ENCODE data around the gene KRTAP16-1.
"Not testable (repeated sequence)": the region's sequence is repeated elsewhere in the genome, so short reads cannot be mapped to it uniquely, and the experiment has no call there.

The KRTAP16-1 gene, protein sequence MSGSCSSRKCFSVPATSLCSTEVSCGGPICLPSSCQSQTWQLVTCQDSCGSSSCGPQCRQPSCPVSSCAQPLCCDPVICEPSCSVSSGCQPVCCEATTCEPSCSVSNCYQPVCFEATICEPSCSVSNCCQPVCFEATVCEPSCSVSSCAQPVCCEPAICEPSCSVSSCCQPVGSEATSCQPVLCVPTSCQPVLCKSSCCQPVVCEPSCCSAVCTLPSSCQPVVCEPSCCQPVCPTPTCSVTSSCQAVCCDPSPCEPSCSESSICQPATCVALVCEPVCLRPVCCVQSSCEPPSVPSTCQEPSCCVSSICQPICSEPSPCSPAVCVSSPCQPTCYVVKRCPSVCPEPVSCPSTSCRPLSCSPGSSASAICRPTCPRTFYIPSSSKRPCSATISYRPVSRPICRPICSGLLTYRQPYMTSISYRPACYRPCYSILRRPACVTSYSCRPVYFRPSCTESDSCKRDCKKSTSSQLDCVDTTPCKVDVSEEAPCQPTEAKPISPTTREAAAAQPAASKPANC

DNA sequence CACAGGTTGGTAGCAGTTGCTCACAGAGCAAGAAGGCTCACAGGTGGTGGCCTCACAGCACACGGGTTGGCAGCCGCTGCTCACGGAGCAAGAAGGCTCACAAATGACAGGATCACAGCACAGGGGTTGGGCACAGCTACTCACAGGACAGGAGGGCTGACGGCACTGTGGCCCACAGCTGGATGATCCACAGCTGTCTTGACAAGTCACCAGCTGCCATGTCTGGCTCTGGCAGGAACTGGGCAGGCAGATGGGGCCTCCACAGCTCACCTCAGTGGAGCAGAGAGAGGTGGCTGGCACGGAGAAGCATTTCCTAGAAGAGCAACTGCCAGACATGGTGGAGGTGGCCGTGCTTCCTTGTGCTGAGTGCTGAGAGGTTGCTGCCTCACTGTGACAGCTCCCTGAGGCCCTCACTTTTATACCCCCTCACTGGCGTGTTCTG is at the start of gene KRTAP16-1:
Gene KRTAP16-1, minus strand, starts transcription at position 392 of the 442 bp plus-strand sequence. Its CDS starts 56 bp downstream, at position 336.
- peak; percentile 35 for DNase-seq

DNA sequence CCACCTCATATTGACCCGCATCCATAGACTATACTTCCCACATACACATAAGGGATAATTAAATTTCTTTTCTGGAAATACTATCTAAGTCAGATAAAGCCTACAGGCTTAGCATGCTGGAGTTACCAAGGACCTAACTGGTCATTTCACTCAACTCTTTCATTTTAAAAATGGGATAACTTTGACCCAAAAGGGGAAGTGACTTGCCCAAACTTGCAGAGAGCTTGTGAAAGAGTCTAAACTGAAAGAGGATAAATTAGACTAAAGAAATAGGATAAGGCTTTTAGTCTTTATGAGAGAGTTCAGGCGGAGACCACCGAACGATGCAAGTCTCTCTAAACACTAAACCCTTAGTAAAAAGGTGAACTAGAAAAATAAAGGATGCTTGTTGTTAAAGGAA is 45.4 kb upstream of the KRTAP16-1 start:
- DNase-seq = no peak

DNA sequence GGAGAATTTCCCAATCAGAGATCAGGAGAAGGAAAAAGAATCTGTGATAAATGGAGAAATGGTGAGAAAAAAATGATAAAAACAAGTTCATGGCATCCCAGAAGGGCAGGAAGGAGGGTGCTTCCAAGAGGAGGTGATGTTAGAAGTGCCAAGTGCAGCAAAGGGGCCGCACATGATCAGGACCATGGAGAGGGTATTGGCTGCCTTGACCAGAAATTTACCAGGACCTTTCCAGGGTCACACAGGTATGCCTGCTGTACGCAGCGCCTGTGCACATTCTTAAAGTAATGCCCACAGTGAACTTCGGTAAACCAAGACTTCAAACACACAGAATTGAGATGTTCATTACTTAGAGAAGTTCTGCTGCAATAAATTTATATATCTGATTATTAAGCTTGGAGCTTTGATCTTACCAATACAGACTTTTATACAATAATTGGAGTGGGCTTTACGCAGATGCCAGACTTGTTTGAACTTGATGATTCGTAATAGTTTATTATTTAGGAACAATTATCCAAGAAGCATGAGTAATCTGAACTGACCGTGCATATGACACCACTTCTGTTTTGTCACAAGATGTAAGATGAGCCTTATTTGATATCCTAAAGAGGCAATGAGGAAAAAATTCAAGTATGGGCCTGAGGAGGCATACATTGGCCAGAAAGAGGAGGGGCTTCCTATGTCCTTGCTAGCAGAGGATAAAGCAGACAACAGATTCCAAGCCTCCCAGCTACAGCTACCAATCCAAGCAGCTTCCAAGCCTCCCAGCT is 43.7 kb upstream of the KRTAP16-1 start:
- no peak for DNase-seq

DNA sequence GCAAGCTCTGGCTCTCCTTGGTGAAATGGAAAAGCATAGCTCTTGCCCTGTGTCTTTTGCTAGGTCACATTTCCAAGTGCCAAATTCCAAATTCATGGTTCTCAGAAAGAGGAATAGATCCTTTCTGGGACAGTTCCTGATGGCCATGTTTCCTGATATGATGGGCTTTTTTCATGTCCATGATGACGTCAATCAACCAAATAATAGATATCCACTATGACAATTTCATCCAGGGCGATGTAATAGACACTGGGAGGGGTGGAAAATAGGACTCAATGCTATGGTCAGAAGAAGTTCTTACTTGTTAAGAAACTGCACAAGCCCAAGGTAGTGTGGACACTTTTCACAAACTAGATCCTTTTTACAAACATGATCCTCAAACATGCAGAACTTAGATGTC is 42.1 kb upstream of the KRTAP16-1 start:
- DNase-seq = no peak

DNA sequence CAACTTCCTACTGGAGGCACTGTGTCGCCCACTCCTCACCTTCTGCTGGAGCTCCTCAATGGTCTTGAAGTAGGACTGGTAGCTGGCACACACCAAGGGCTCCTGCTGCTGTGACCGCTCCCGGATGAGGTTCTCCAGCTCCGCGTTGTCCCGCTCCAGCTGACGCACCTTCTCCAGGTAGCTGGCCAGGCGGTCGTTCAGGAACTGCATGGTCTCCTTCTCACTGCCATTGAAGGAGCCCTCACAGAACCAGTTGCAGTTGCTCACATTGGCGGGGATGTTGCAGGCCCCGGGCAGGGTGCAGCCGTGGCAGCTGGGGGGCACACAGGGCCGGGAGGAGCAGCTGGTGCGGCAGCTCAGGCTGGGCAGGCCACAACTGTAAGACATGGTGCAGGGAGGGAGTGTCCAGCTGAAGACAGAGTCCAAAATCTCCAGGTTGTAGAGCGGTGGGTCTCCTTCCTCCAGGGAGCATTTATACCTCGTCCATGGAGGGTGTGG is 41.3 kb upstream of the KRTAP16-1 start, which contains the start of gene KRT33A:
Gene KRT33A, minus strand, starts transcription at position 448 of the 498 bp plus-strand sequence. Its CDS starts 61 bp downstream, at position 387.
- not testable (repeated sequence) for DNase-seq

DNA sequence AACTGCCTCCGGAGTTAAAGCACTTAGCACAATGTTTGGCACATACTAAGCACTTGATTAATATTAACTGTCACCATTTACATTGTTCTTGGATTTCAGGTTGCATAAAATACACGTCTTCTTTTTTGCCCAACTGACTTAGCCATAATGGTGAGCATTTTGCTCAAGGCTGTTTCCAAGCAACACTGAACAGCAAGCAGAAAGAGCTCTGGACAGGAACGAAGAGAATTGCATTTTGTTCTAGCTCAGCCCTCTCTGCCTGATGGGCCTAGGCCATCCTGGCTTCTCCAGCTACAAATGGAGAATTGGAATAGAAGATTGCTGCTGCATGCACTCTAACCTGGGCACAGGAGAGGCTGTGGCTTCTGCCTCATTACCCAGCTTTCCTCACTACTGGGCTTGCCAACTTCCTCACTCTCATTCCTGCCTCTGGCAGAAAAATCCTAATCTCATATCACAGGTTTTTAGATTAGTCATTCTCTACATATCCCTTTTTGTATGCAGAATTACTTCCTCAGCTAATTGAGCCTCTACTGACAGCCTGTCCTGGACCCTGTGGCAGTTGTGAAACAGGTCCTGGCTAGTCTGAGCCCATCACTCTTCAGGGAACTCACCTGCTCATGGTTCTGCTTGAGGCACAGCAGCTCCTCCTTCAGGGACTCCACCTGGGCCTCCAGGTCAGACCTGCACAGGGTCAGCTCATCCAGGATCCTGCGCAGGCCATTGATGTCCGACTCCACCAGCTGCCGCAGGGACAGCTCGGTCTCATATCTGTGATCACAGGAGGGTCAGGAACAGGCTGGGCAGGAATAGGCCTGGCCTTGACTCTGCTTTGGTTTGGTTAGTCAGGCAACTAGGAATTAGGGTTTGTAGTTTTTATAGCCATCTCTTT is 39.0 kb upstream of the KRTAP16-1 start:
- DNase-seq = no peak

DNA sequence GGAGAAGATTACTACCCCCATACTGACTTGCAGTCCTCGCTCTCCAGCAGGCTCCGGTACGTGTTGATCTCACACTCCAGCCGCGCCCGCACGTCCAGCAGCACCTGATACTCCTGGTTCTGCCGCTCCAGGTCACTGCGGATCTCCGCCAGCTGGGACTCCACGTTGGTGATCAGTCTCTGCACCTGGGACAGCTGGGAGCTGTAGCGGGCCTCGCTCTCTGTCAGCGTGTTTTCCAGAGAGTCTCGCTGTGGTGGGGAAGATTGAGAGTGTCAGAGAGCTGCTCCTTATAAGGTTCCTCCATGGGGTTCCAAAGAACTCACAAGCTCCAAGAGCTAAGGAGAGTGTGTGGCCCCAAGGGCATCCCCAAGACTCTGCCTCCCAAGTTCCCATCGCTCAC is 37.3 kb upstream of the KRTAP16-1 start:
- DNase-seq = not testable (repeated sequence)

DNA sequence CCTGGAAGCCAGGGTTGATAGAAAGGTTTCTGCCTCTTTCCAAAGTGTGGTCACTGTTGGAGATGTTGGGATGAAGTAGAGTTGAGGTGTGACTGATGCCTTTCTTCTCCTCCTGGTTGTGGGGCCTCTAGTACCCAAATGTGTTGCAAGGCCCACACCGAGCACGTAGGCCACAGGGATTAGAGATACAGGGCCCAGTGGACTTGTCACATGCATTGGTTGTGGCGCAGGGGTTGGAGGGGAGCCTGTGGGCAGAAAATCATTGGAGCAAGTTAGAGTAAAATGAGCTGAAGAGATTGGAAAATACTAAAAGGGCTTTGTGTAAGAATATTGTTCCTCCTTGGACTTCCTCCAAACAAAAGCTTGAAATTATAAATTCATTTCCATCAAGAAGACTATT is 36.9 kb upstream of the KRTAP16-1 start:
- no peak for DNase-seq

DNA sequence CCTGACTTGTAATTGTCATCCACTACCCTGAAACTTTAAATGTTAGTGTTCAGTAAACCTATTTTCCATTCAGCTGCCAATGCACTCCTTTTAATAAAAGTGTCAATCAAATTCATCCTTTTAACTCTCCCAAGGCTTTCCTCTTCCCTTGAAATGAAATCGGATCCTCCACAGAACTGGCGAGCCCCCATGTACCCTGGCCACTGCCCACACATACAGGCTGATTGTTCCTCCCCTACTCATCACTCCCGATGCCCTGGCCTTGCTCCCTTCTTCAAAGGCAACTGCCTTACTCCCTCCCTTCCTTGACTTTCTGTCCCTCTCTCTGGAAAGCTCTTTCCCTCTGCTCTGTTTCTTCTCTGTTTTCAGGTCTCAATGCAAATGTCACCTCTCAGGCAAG is 33.9 kb upstream of the KRTAP16-1 start:
- DNase-seq = no peak

DNA sequence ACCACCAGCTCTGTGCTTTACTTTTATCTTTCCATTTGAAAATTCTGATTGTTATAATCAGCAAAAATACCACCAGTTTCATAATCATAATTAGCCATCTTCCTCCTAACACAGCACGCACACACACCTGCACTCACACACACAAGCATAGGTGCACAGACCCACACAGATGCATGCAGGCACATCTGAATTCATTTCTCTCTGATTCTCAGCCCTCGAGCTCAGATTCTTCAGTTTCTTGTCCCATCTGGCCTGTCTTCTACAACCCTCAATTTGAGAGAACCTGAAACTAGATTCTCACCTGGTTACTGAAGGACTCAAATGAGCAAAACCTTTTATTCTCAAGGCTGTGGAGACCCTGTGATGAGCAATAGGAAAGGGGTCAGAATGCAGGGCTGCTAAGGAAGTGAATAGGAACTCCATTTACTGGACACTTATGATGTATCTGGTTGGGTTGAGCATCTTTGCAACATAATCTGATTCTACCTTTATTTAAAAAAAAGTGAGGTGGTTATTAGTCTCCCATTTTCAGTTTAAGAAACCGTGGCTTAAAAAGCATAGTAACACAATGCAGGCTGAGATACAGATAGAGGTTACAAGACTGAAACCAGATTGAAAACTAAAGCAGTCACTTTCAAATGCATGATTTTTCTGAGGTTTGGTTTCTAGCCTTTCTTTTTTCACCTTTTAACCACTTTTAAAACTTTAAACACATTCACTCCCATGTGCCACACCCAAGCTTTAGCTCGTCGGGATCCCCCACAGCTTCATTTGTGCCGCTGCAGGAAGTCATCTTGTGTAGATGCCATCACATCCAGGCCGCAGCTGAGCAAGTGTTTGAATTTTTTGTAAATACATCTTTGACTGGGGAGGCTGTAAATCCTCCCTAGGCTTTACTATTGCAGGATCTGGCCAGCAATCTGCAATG is 32.1 kb upstream of the KRTAP16-1 start:
- DNase-seq = peak; percentile 51

DNA sequence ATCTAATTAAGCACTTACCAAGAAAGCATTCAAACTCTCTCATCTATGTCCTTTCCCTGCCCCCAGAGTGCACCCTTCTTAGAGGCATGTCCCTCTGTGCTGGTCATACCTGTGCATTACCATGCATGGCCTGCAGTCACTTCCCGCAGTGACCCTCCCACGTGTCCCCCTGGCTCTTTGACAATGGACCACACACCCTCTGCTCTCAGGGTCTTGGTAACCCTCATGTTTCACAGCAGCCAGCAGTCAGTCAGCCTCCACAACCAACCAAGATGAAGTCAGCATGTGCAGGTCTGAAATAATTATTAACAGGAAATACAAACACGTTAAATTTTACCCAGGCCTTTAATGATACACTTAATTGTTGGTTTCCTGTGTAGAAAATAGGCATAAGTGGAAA is 31.4 kb upstream of the KRTAP16-1 start:
- no peak for DNase-seq

DNA sequence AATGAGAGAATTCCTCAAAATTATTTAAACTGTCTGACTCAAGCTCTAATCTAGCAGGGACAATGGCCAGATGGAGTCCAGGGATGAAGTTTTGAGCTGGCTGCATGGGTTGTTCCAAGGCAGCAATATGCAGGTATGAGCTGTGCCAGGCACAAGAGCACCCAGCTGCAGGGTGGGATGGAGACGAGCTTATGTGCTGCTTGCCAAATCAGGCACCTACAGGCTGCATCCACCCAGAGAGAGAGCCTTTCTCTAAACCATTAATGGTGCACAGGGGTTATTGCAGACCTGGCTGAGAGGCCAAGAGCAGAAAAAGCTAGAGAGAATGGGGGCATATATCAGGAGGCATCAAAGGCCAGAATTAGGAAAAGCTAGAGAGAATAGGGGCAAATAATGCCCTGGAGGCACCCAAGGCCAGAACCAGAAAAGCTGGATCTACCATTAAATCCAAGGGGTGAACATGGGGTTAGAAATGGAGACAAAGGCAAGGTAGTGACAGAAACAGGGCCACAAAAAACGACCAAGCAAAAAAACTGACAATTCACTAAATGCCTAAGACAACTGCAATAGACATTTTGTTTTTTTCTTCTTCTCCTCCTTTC is 30.6 kb upstream of the KRTAP16-1 start:
- DNase-seq = no peak

DNA sequence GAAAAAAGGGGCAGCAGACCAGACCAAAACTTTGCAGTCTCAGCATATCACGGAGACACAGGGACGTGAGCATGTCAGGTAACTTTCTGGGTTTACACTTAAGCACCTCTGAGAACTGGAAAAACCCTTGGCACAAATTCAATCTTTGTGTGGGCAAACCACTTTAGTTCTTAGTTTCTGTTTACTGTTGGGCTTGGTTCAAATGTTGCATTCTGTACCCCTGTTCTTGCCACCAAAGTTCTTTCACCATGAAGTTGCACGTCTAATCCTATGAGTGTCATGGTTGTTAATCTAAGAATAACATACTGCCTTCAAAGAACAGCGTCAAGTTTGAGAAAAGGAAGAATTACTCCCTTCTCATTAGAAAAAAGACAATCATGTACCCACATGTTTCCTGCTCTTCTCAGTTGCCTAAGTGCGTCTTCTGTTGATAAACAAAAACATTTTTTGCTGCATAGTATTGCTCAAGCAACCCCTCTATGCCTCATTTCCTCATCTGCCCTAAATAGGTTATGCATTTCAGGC is 29.9 kb upstream of the KRTAP16-1 start:
- DNase-seq = peak; percentile 54

DNA sequence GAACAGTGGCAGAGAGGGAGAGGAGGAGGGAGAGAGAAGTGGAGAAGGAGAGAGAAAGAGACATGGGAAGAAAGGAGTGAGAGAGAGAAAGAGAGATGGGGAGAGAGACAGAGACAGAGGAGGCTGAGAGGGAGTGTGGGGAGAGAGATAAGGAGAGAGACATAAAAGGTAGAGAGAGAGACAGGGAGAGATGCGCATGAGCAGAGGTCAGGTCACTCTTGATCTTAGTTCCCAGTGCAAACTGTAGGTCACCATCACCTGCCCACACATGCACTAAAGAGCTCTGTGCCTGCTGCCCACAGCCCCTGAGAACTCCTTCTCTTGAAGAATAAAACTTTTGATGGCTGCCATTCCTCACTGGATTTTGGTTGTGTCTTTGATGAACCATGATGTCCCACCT is 26.6 kb upstream of the KRTAP16-1 start:
- DNase-seq = no peak

DNA sequence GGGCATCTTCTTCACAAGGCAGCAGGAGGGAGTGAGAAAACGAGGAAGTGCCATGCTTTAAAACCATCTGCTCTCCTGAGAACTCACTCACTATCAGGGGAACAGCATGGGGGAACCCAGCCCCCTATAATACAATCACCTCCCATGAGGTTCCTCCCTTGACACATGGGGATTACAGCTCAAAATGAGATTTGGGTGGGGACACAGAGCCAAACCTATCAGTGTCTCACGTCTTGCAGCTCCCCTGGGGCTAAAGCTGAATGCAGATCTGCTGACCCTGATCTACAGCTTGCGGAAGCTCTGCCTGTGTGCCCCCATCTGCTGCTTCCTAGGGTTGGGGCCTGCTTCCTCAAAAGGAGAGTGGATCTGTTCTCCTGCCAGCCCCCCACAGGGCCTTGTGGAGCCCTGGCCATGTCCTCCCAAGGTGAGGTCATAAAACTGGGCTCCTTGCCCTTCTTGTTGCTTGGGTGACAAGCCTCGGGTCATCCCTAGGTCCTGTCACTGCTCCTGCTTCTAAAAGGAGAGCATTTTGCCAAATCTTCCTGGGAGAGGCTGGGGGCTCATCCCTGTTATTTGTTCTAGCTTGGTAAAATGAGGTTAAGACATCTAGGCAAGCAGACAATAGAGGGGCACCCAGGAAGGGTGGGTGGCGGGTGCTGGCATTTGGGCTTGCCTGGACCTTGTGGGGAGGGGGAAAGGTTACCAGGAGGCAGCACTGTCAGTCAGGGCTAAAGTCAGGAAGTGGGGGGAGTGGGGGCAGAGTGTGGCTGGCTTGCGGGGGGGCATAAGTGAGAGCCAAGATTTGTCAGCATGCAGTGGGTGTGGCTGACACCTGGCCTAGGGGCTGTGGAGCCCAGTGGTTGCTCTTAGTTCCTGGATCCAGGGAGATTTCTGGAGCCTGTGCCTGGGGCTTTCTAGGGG is 25.5 kb upstream of the KRTAP16-1 start:
- no peak for DNase-seq

DNA sequence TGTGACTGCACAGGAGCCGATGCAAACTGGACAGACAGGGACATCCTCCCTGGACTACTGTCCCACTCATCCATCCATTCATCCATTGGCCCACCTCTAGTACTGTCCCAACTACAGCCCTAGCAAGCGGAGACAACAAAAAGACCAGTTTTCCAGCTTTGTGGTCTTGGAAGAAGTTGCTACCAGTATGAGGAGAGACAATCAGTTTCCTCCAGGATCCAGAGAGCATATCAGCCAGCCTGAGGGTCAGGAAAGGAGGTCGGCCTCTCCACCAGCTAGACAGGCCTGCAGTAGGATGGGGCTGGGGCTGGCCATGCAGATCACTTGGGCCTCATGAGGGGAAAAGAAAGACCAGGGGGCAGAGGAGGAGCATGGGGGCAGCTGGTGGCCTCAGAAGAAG is 24.7 kb upstream of the KRTAP16-1 start:
- no peak for DNase-seq

DNA sequence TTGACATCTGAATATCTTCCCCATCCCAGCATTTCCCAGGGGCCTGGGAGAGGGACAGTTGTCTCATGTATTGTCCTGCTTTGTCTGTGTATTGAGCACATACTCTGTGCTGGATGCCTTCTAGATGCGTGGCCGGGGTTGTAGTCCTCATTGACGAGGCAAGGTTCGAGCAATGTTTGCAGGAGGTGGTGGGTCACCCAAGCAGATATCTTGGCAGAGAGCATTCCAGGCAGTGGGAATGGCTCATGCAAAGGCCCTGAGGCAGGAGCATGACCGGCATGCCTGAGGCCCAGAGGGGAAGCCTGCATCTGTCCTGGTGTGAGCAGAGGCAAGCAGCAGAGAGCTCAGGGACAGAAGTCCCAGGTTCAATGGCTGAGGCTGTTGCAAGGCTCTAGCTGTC is 24.0 kb upstream of the KRTAP16-1 start:
- no peak for DNase-seq

DNA sequence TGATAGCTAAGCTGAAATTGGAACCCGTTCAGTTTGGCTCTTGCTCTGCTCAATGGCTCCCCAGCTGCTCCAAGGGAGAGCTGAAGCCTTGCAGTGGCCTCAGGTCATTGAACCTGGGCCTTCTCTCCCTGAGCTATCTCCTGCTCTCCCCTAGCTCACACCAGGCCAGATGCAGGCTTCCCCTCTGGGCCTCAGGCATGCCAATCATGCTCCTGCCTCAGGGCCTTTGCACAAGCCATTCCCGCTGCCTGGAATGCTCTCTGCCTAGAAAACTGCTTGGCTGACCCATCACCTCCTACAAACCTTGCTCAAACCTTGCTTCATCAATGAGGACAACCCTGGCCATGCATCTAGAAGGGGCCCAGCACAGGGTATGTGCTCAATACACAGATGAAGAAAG is 23.1 kb upstream of the KRTAP16-1 start:
- DNase-seq = no peak

DNA sequence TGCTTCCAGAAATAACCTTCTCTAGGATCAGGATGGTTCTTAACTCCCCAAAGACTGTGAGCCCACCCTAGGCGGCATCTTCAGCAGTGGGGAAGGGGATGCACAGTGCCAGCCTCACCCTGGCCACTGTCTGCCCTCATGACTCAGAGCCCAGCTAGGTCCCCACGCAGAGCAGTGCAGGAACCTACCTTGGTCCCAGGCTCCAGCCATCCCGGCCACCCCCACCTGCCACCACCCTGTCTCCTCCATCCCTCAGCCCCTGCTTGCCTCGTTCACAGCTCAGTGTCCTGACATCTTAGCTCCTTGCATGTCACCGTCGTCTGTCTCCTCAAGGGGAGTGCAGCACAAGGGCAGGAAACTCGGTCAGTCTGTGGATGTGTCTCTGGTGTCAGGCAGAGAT is 22.5 kb upstream of the KRTAP16-1 start:
- no peak for DNase-seq

All from activated CD4-positive, alpha-beta T cell treated with anti-CD3 and anti-CD28 coated beads, Interleukin-2, amount 50 U/mL, for 16 hours (primary cell).